Subcutaneous adipose tissue (tissue), 4 donors: ENCODE measurements around the gene CHCHD4. TPM values are rescaled to one million over a fixed set of nuclear protein-coding genes. Genes with fewer than 3 reads are reported as not detected.

ENCODE experiments used
- total RNA-seq, 4 donors: library from RNA; depleted of rRNA; stranded (reverse); fragments of >200 nt; gene quantifications; one replicate each; pipeline ENCODE4 v1.1.0, GENCODE V29; 2016
- TF ChIP-seq, protein P1 (sequence below): fragments of 450-650 bp; IDR thresholded peaks from one replicate; pipeline ENCODE4 v1.5.1; 2016; ENCODE audit warnings: low read depth, mild to moderate bottlenecking, control low read depth, antibody characterized with exemption, moderate library complexity

Gene CHCHD4
- total RNA-seq, 4 donors from 2014 or later: 11.7 to 18.6 (median 14.5) TPM

DNA sequence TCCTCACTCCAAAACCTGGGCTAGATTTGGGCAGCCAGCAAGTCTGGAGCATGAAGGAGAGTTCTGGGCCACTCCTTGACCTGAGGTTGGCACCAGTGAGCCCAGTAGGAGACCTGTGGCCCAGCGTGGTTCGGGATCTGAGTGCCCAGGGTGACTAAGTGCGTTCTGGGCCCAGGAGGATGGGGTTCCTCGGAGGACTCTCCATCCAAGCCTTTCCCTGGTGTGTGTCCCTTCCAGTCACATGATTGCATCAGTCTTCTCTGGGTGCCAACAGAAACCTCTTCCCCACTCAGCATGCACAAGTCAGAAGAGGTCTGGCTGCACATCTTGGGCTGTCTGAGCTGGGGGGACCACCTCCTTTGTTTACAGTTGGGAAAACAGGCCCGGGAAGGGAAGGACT lies 15.1 kb upstream of the CHCHD4 start:
- TF ChIP-seq, protein P1, sequence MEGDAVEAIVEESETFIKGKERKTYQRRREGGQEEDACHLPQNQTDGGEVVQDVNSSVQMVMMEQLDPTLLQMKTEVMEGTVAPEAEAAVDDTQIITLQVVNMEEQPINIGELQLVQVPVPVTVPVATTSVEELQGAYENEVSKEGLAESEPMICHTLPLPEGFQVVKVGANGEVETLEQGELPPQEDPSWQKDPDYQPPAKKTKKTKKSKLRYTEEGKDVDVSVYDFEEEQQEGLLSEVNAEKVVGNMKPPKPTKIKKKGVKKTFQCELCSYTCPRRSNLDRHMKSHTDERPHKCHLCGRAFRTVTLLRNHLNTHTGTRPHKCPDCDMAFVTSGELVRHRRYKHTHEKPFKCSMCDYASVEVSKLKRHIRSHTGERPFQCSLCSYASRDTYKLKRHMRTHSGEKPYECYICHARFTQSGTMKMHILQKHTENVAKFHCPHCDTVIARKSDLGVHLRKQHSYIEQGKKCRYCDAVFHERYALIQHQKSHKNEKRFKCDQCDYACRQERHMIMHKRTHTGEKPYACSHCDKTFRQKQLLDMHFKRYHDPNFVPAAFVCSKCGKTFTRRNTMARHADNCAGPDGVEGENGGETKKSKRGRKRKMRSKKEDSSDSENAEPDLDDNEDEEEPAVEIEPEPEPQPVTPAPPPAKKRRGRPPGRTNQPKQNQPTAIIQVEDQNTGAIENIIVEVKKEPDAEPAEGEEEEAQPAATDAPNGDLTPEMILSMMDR: no peak

DNA sequence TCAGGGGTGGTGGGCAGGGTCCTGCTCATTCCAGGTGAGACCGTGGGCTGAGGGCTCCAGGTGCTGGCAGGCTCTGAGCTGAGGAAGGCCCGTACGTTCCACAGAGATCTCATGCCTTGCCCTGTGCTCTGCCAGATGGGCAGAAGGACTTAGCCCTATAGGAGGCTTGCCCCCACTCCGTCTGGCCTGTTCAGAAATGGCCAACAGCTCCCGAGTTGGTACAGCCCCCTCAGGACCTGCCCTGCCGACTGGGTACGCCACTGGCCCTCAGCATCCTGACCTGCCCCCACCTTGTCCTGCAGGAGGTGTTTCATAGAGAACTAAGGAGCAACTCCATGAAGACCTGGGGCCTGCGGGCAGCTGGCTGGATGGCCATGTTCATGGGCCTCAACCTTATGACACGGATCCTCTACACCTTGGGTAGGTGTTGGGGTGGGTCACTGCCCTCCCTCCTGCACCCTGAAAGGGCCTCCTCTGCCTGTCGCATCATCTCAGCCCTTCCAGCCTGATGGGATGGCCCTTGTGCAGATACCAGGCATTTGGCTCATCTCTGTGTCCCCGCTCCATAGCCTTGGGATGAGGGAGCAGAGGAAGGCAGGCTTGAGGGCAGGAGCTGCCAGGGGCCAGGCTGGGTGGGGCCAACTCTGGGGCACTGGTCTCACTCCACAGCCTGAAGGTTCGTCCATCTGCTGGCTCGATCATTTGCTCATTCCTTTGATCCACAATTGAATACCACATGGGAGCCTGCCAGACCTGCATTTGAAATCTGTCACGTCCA lies 14.4 kb upstream of the CHCHD4 start:
- TF ChIP-seq, protein P1: no peak

DNA sequence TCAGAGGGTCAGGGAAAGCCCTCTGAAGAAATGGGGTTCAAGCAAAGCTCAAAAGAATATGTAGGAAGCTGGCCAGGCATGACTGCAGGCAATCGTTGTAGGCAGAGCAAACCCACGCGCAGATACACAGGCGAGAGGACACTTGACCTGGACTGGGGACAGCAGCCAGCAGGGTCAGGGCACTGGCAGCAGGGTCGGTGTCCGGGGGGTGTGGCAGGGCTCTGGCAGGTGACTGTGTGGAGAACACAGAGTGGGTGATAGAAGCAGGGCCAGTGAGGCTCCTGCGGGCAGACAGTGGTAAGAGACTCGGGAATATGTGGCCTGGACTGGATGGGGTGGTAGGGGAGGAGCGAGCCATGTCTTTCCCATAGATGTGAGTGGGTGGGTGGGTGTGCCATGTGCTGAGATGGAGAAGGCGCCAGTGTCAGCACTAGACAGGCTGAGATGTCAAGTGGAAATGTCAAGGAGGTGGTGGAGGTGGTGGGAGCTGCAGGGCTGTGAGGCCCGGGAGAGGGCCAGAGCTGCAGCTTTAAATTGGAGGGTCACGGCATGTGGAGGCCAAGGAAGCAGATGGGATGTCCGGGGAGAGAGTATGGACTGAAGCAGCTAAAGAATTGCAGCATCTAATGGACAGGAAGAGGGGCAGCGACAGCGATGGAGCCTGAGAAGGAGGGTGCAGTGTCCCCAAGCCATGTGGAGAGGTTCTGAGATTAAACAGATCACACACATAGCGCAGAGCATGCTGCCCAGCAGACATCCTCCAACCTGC lies 13.6 kb upstream of the CHCHD4 start:
- TF ChIP-seq, protein P1: no peak

DNA sequence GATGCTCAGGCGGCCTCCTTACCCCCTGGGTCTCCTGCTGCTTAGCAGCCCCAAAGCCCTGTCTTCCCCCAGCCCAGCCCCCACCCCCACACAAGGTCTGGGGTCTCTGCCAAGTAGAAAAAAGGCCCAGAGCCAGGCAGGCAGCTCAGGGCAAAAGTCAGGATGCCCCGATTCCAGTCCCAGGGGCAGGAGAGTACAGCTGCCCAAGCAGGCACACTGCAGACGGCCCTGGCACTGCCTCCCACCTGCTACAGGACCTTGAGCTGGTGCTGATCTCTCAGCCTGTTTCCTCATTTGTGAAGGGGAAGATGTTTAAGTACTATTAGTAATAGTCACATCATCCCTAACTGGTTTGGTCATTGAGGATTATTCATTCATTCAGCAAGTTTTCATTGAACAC lies 12.8 kb upstream of the CHCHD4 start:
- TF ChIP-seq, protein P1: no peak

DNA sequence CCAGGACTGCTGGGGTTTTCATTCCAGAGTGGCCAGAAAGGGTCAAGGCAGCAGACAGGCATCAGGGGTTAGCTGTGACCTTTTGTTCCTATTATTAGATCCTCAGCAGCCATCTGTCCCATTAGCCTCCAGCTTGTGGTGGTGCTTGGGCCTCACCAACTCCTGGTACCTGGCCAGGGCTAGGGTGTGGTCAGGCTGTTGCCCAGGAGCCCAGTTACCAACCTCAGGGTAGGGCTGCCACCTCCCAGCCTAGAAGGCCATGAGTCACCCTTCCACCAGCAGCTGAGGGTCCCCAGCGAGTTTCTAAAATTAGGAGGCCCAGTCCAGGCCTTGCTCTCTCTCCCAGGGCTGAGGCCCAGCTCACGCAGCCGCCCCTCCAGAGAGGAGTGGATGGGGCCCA lies 12.3 kb upstream of the CHCHD4 start:
- TF ChIP-seq, protein P1: no peak

DNA sequence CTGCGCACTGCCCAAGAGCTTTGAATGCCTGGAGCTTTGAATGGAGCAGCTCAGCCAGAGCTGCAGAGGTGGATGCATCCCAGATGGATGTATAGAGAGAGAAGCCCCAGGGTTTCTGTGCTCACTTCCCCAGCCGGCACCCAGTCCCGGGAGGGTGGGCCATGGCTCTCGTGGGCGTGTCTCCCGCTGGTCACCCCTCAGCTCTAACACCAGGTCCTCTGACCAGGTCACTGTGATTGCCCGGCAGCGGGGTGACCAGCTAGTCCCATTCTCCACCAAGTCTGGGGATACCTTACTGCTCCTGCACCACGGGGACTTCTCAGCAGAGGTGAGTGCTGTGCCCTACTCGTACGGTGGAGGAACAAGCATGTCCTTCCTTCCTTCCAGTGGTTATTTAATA lies 10.9 kb upstream of the CHCHD4 start:
- TF ChIP-seq, protein P1: no peak

DNA sequence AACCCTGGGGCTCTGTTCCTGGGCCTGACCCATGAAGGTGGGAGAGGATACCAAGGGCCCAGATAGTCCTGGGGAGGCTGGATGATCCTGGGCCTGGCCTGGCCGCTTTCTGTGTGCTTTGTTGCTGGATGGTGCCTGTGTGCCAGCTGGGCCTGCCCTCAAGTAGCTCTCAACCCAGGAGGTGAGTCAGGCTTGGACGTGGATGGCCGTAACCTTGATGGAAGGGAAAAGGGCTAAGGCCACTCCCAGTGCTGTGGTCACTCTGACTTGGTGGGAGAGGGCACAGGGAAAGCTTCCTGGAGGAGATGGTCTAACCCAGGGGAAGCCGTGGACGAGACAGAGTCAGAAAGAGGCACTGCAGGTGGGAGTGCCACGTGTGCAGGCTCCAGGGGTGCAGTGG lies 9.6 kb upstream of the CHCHD4 start:
- TF ChIP-seq, protein P1: no peak
